Right cardiac atrium (tissue), 5 donors: ENCODE measurements around the gene SLC38A8. TPM values are rescaled to one million over a fixed set of nuclear protein-coding genes. Genes with fewer than 3 reads are reported as not detected.

Experiments
- ATAC-seq, 2 donors: fragments of 200-7000 bp; cut with Tn5 transposase; one replicate each; pipeline versions ENCODE4 v1.8.0 to v1.9.1; 2020; ENCODE audit warnings: moderate library complexity in 2 of 2, mild to moderate bottlenecking in 1 of 2
- DNase-seq, 3 donors: peaks; one replicate each; pipeline ENCODE4 v3.0.0-alpha.2; 2020
- H3K27ac ChIP-seq: one replicate; pipeline ENCODE4 v1.5.1; 2013; ENCODE audit warnings: mild to moderate bottlenecking, low read length, control low read depth, moderate library complexity
- H3K27me3 ChIP-seq: one replicate; pipeline ENCODE4 v1.6.1; 2013; ENCODE audit not compliant: control insufficient read depth, insufficient read depth
- H3K4me1 ChIP-seq: one replicate; pipeline ENCODE4 v1.6.1; 2013; ENCODE audit warnings: low read length; ENCODE audit not compliant: control insufficient read depth, insufficient read depth
- H3K4me3 ChIP-seq: one replicate; pipeline ENCODE4 v1.5.1; 2013; ENCODE audit warnings: low read length, control low read depth
- H3K9me3 ChIP-seq: one replicate; pipeline ENCODE4 v1.6.1; 2013; ENCODE audit warnings: low read length; ENCODE audit not compliant: control insufficient read depth
- WGBS: extraction: QIAGEN DNeasy Blood & Tissue Kit; methylation state at CpG from one replicate; pipeline ENCODE4 v1.1.7; 2013; 5-methylcytosine and 5-hydroxymethylcytosine counted together
- intact Hi-C, 4 donors: fragments of 100-400 bp; cut with DNase I; formaldehyde crosslinking; loops; one replicate each; pipeline versions ENCODE4 v1.11.0 to v1.14.0; 2022 to 2023
- polyA plus RNA-seq: library from polyadenylated mRNA; stranded (reverse); fragments of 200-250 nt; gene quantifications from one replicate; pipeline ENCODE4 v1.2.3, GENCODE V29; 2013
- total RNA-seq, 4 donors: library from RNA; stranded (reverse); fragmentation: NEBNext Ultra II Directional; extraction: Animal tissue kit (Norgen Biotek cat#: 25700); gene quantifications; one replicate each; pipeline ENCODE4 v1.2.1, GENCODE V29; 2021
- donor health status: healthy with polysubstance abuse.
- donor health status: DM: no; HTN: yes; CAD: no.
- donor health status: DM: no; HTN: no; CAD: no.
- donor health status: DM: no; HTN: yes; CAD: no; lungs with severe emphysema.
- donor health status: DM: yes; HTN: yes; CAD: no.

Gene SLC38A8
- total and polyA plus RNA-seq, 5 donors: 0.21 to 0.29 TPM; not detected in 3

- intact Hi-C loops: no loop called here
- 75% methylated on average over 14 of the region's 14 CpGs for WGBS
- ATAC-seq: no peak
- H3K27me3 ChIP-seq: no peaks in the 10 kb centered on the region
- no peak overlapping the region for H3K27ac ChIP-seq
- H3K9me3 ChIP-seq: no peaks in the 10 kb centered on the region
- DNase-seq: no peak
- no peaks in the 10 kb centered on the region for H3K4me1 ChIP-seq
- no peak overlapping the region for H3K4me3 ChIP-seq
These were observed 13.1 kb downstream of the SLC38A8 start for GRCh38 chr16:84029297-84030047.

- no peaks in the 10 kb centered on the region for H3K27me3 ChIP-seq
- intact Hi-C loops: no loop called here
- no peak overlapping the region for H3K4me3 ChIP-seq
- 64% methylated on average over 15 of the region's 15 CpGs for WGBS
- H3K27ac ChIP-seq: no peak overlapping the region
- no peaks in the 10 kb centered on the region for H3K9me3 ChIP-seq
- ATAC-seq (no peak), DNase-seq (no peak)
- H3K4me1 ChIP-seq: no peaks in the 10 kb centered on the region
These were observed 15.0 kb downstream of the SLC38A8 start for GRCh38 chr16:84027625-84028024.

DNA sequence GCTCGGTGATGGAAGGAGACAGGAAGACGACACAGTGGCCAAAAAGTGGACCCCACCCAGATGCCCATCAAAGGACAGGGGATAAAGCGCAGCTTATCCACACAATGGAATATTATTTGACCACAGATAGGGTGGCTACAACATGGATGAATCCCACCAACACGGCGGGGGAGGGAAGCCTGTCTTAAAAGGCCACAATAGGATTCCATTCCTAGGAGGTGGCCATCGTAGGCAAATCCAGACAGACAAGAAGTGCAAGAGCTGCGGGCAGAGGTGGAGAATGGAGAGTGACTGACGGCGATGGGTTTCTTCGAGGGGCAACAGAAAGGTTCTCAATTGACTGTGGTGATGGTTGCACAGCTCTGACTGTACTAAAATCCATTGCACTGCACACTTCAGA is 16.0 kb downstream of the SLC38A8 start:
- 85% methylated on average over 10 of the region's 10 CpGs for WGBS
- Histone ChIP-seq H3K4me3 (no peak overlapping the region), H3K27ac (no peak overlapping the region), H3K27me3 (no peaks in the 10 kb centered on the region), H3K9me3 (no peaks in the 10 kb centered on the region), H3K4me1 (no peaks in the 10 kb centered on the region)
- ATAC-seq: no peak
- DNase-seq: no peak
- intact Hi-C loops: no loop called here

- Histone ChIP-seq H3K4me1 (no peaks in the 10 kb centered on the region), H3K4me3 (no peak overlapping the region), H3K27ac (no peak overlapping the region), H3K27me3 (no peaks in the 10 kb centered on the region), H3K9me3 (no peaks in the 10 kb centered on the region)
- intact Hi-C loops: no loop called here
- DNase-seq (no peak), ATAC-seq (peak; percentile 35 to 38)
- WGBS: 63% methylated on average over 9 of the region's 9 CpGs
These were observed 17.7 kb downstream of the SLC38A8 start for GRCh38 chr16:84024854-84025253.

DNA sequence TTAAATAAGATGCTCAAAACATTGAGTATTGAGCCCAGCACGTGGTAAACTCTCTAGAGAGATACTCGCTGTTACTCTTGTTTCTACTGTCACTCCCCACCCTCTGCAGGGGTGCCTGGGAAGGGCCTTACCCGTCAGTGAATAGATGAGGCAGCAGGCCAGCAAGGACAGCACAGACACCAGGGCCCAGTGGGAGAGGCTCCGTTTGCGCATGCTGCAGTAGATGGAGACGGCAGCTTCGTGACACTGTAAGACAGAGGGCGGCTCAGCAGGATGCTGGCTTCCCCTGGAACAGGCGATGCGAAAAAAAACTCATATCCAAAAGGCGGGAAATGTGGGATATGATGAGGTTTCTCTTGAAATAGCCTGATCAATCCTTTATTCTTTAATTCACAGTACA is 20.0 kb downstream of the SLC38A8 start:
- intact Hi-C loops: no loop called here
- DNase-seq (no peak), ATAC-seq (no peak)
- Histone ChIP-seq H3K9me3 (no peaks in the 10 kb centered on the region), H3K27ac (no peak overlapping the region), H3K27me3 (no peaks in the 10 kb centered on the region), H3K4me3 (no peak overlapping the region), H3K4me1 (no peaks in the 10 kb centered on the region)
- 67% methylated on average over 11 of the region's 11 CpGs for WGBS

DNA sequence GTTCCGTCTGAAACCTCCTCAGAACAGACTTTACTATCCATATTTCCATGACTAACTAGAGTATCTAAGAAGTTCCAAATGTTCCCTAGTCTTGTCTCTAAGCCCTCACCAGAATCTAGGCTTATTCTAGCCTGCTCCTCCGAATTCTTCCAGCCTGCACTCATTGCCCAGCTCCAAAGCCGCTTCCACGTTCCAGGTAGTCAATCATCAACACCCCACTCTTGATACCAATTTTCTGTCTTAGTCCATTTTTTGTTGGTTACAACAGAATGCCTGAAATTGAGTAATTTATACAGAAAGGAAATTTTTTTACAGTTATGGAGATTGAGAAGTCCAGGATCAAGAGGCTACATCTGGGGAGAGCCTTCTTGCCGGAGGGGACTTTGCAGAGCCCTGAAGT is 21.1 kb downstream of the SLC38A8 start:
- Histone ChIP-seq H3K4me3 (no peak overlapping the region), H3K27me3 (no peaks in the 10 kb centered on the region), H3K27ac (no peak overlapping the region), H3K9me3 (no peaks in the 10 kb centered on the region), H3K4me1 (no peaks in the 10 kb centered on the region)
- no peak for DNase-seq
- 92% methylated on average over 5 of the region's 5 CpGs for WGBS
- ATAC-seq: no peak
- intact Hi-C loops: no loop called here

DNA sequence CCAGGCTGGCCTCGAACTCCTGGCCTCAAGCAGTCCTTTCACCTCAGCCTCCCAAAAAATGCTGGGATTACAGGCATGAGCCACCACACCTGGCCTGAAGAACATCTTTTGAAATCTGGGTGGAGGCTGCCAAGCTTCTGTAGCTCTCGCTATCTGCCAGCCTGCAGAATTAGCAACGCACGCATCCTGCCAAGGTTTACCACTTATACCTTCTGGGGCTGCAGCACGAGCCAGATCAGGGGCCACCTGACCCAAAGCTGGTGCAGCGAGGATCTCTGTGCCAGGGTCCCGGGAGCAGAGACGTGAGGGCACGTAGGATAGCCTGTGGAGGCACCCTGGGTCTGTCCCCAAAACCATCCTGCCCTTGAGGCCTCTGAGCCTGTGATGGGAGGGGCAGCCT is 22.2 kb downstream of the SLC38A8 start:
- no peak for DNase-seq
- H3K9me3 ChIP-seq: no peaks in the 10 kb centered on the region
- H3K27ac ChIP-seq: no peak overlapping the region
- no peaks in the 10 kb centered on the region for H3K27me3 ChIP-seq
- intact Hi-C loops: no loop called here
- WGBS: 77% methylated on average over 9 of the region's 9 CpGs
- no peaks in the 10 kb centered on the region for H3K4me1 ChIP-seq
- no peak overlapping the region for H3K4me3 ChIP-seq
- ATAC-seq: peak; percentile 27 to 30

DNA sequence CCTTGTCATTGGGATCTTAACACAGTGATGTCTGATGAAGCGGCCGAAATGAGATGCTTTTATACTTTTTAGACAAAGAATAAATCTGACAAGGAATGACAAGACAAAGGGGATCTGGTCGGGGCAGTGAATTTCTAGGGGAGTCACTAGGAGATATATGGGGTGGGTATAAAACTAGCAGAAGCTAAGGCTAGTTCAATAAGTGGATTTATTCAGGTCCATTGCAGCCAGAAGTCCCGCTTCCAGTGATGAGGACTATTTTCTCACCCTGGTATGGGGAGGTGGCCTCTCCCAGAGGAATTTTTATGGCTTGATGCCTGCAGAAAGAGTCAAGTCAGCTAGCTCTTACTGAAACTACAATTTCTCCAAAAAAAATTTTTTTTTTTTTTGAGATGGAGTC is 23.9 kb downstream of the SLC38A8 start:
- no peaks in the 10 kb centered on the region for H3K4me1 ChIP-seq
- H3K9me3 ChIP-seq: no peaks in the 10 kb centered on the region
- DNase-seq (no peak), ATAC-seq (no peak)
- H3K27ac ChIP-seq: no peak overlapping the region
- no peaks in the 10 kb centered on the region for H3K27me3 ChIP-seq
- 85% methylated on average over 4 of the region's 4 CpGs for WGBS
- no peak overlapping the region for H3K4me3 ChIP-seq
- intact Hi-C loops: no loop called here

DNA sequence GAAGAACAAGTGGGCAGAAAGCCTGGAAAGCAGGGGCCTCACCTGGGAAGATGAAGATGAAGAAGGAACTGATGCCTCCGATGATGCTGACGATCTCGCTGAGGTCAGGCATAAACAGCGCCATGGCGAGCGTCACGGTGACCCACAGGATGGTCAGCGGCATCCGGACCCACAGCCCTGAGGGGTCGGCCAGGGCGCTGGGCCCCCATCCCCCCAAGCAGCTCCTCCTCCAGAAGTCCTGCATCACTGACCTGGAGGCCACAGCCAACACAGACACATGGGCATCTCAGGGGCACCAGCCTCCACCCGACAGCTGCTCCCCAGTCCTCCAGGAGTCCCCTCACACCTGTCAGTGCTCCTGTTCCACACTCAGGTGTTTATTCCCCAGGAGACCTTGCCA is 26.1 kb downstream of the SLC38A8 start:
- no peaks in the 10 kb centered on the region for H3K4me1 ChIP-seq
- no peak overlapping the region for H3K27ac ChIP-seq
- intact Hi-C loops: no loop called here
- no peaks in the 10 kb centered on the region for H3K27me3 ChIP-seq
- 91% methylated on average over 12 of the region's 12 CpGs for WGBS
- ATAC-seq (no peak), DNase-seq (no peak)
- no peaks in the 10 kb centered on the region for H3K9me3 ChIP-seq
- no peak overlapping the region for H3K4me3 ChIP-seq

DNA sequence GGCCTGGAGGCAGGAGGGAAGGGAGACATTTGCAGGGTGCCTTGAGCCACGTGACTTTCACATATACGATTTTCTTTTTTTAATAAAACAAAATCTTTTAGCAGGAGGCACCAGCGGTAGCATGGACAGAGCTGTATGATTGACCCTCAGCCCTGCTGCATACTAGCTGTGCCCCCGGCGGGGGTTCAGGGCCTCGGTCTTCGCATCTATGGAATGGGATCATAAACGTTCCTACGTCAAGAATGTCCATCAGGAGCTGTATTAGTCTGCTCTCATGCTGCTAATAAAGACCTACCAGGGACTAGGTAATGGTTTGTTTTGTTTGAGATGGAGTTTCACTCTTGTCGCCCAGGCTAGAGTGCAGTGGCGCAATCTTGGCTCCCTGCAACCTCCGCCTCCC is 27.2 kb downstream of the SLC38A8 start:
- DNase-seq: no peak
- Histone ChIP-seq H3K4me1 (no peaks in the 10 kb centered on the region), H3K27me3 (no peaks in the 10 kb centered on the region), H3K9me3 (no peaks in the 10 kb centered on the region), H3K4me3 (no peak overlapping the region), H3K27ac (no peak overlapping the region)
- no peak for ATAC-seq
- 85% methylated on average over 12 of the region's 12 CpGs for WGBS
- intact Hi-C loops: no loop called here

GRCh38 chr16:84014570-84015327 is 27.8 kb downstream of the SLC38A8 start:
- WGBS: 70% methylated on average over 14 of the region's 14 CpGs
- H3K4me3 ChIP-seq: no peak overlapping the region
- intact Hi-C loops: no loop called here
- DNase-seq: no peak
- no peaks in the 10 kb centered on the region for H3K4me1 ChIP-seq
- ATAC-seq: no peak
- H3K9me3 ChIP-seq: no peaks in the 10 kb centered on the region
- H3K27me3 ChIP-seq: no peaks in the 10 kb centered on the region
- no peak overlapping the region for H3K27ac ChIP-seq
